CD4-positive, alpha-beta T cell treated with Interleukin-12 subunit alpha and Interleukin-12 subunit beta, for 1 hour (primary cell): ENCODE results near the gene ISG15.
"Not testable (repeated sequence)": the region's sequence is repeated elsewhere in the genome, so short reads cannot be mapped to it uniquely, and the experiment has no call there.

Source experiments
- DNase-seq: peaks from one replicate; pipeline ENCODE4 v3.0.0-alpha.2; 2020

The ISG15 gene

GRCh38 chr1:1013922-1014648 lies 788 bp downstream of the ISG15 start:
- peak; percentile 46 for DNase-seq

GRCh38 chr1:1014799-1015681 lies 1.7 kb downstream of the ISG15 start:
- no peak for DNase-seq

GRCh38 chr1:1017397-1018320 lies 4.4 kb downstream of the ISG15 start:
- DNase-seq = not testable (repeated sequence)

GRCh38 chr1:1018321-1018685 lies 5.0 kb downstream of the ISG15 start:
- DNase-seq = not testable (repeated sequence)

DNA sequence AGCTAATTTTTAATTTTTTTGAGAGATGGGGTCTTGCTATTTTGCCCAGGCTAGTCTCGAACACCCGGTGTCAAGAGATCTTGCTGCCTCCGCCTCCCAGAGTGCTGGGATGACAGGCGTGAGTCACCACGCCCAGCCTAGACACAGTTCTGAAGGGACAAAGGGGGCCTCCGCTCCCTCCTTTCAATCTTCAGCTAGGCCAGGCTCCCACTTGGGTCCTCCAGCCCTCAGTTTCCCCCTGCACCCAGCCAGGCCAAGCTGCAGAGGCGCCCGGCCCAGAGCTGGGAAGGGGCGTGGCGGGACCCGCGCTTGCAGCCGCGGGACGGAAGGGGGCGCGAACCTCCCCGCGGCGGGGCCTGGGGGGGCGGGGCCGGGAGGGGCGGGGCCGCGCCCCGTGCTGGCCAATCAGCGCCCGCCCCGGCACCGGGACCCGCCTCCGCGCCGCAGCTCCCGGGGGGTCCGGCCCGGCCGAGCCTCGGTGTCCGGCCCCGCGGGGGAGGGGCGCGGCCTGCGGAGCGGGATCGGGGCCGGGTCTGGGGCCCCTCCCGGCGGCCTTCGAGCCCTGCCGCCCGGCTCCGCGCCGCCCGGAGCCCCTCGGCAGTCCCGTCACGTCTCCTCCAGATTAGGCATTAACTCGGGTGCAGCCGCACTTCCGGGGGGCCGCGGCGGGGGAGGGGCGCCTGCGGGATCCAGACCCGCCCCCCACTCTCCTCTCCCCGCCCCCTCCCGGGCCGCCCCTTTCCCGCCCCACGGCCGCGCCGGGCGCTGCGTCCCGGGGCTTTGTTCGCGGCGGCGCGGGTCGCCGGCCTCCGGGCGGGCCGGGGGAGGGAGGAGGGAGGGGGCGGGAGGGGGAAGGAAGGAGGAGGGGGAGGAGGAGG lies 6.1 kb downstream of the ISG15 start:
- DNase-seq = peak; percentile 82

- no peak for DNase-seq
Observed at GRCh38 chr1:1020000-1020404, 6.7 kb downstream of the ISG15 start, which contains the start of gene AGRN. Gene AGRN, plus strand, starts transcription at chr1:1020120. Its CDS starts 53 bp downstream, at chr1:1020173.

DNA sequence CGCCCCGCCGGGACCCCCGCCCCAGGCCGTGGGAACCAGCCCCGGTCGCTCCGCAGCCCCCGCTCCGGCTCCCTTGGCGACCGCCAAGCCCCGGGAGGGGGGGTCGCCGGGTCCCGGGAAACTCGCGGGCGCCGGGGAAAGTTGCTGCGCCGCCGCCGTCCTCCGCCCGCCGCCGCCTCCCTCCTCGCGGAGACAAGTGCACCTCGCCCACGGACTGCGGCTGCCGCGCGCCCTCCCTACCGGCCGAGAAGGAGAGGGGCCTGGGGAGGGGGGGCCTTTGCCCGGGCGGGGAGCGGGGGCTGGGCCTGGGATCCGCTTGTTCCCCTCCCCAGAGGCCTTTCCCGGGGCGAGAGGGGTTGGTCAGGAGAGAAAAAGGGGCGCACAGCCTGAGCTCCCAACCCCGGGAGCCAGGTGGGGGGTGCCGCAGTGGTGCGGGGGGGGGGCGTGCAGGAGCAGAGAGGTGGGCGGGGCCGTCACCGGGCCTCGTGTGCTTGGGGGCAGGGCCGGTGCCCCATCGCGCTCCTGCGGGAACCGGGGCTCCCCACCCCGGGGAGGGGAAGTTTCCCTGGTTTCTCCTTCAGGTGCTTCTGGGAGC lies 7.2 kb downstream of the ISG15 start:
- DNase-seq = peak; percentile 36

DNA sequence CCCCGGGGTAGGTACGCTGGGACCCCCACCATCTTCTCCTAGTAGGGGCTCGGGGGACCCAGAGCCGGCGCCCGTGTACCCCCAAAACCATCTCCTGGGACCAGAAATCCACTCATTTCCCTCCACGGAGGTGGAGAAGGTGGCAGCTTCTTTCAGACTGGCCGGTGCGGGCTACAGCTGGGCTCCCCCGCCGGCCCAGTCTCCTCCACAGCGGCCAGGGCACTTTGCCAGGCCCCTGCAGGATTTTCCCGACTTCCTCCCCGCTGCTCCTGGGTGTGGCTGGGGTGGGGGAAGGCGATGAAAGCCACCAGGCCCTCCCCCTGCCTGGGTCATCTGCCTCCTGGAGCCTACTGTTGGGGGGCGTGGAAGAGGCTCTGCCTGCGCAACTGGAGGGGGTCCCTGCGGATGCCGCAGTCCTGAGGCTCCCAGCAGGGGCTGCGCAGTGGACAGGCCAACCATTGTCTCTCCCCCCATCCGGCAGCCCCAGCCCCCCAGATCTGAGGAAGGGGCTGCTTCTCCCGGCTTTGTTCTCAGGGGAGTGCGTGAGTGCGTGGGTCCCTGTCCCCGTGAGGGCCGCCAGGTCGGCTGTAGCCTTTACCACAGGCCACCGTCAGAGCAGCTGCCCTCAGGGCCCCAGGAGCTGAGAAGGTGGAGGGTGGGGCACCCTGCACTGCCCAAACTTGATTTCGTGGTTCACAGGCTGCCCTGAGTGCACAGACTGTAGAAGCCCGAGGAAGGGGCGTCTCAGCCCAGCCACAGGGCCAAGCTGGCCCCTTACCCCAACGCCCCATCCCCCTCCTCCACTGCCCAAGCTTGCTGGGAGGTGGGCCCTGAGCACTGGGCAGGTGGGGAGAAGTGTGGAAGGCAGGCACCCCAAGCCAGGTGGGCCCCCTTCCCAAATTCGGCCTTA lies 8.0 kb downstream of the ISG15 start:
- no peak for DNase-seq

DNA sequence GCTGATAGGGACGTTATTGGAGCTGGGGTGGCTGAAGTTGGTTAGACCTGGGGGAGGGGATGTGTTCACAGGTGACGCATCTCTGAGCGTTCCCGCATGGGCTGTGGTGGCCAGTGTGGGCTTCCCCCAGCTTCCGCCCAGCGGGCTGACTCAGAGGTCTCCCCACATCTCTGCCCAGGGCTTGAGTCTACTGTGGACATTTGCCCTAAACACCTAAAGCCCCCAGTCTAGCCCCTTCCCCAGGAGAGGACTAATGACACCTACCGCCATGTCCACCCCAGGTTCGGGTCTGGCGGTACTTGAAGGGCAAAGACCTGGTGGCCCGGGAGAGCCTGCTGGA lies 8.6 kb downstream of the ISG15 start:
- no peak for DNase-seq

DNA sequence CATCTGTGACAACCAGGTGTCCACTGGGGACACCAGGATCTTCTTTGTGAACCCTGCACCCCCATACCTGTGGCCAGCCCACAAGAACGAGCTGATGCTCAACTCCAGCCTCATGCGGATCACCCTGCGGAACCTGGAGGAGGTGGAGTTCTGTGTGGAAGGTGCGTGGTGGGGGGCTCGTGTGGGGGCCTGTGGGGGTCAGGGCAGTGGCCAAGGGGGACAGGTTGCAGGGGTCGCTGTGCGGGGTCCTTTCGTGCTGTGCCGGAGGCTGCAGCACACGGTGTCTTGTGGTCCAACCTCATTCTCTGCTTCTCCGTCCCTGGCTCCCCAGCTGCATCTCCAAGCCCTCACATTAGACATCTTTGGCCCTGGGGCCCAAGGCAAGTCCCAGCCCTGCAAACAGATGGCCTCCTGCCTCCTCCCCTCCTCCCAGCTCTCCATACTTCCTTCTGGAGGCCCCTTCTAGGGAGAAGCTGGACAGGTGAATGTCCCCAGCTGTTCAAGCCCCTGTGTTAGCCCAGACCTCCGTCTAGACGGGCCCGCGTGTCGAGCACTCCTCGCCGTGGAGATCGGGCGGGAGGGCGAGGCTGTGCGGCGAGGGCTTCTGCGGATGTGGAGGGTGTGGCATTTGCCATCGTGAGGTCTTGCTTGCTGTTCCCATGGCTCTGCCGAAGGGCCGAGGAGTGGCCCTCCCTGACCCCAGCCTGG lies 9.2 kb downstream of the ISG15 start:
- no peak for DNase-seq

GRCh38 chr1:1023700-1024099 lies 10.4 kb downstream of the ISG15 start:
- no peak for DNase-seq

GRCh38 chr1:1024149-1024770 lies 11.0 kb downstream of the ISG15 start:
- no peak for DNase-seq

GRCh38 chr1:1024771-1025699 lies 11.7 kb downstream of the ISG15 start:
- no peak for DNase-seq

GRCh38 chr1:1025730-1026129 lies 12.4 kb downstream of the ISG15 start:
- DNase-seq = no peak

- no peak for DNase-seq
Observed at GRCh38 chr1:1026599-1027413, 13.5 kb downstream of the ISG15 start.

DNA sequence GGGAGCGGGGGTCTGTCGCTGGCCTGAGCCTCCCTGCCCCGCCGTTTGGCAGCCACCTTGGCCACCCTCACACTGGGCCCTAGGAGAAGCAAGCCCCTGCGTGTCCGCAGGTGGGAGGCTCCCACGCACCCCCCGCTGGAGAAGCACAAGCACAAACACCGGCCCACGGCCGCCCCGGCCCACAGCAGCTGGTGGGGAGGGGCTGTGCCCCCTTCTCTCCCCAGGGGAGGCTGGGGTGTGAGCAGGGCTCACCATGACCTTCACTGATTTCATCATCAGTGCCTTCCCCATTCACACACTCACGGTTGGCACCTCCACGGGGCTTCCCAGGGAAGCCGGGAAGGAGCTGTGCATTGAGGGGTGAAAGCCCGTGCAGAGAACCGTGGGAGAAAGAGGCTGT lies 14.5 kb downstream of the ISG15 start:
- DNase-seq = no peak
